Fibroblast of villous mesenchyme (primary cell): Measurements from ENCODE around the gene COA8. TPM values are rescaled to one million over a fixed set of nuclear protein-coding genes. Genes with fewer than 3 reads are reported as not detected.

Experiments used
- DNase-seq: peaks from one replicate; pipeline ENCODE4 v3.0.0-alpha.2; 2010; ENCODE audit warnings: low read depth
- H3K4me3 ChIP-seq: 2 replicates; pipeline ENCODE4 v1.5.1; 2011; ENCODE audit warnings: low read depth, mild to moderate bottlenecking, low read length
- total RNA-seq: library from RNA; depleted of rRNA; stranded (reverse); fragments of >200 nt; gene quantifications from 2 replicates; pipeline ENCODE4 v1.2.3, GENCODE V29; 2012
- TF ChIP-seq, protein P1 (sequence below): IDR thresholded peaks from 2 replicates; pipeline ENCODE4 v1.5.1; 2012; ENCODE audit warnings: low read depth, mild to moderate bottlenecking, low read length; ENCODE audit not compliant: insufficient read depth

Gene COA8
- total RNA-seq, 1 donor, result 32.0 TPM

GRCh38 chr14:103611215-103611614 is 48.5 kb downstream of the COA8 start:
- DNase-seq, result no peak
- no peak overlapping the region for H3K4me3 ChIP-seq
- TF ChIP-seq, protein P1, sequence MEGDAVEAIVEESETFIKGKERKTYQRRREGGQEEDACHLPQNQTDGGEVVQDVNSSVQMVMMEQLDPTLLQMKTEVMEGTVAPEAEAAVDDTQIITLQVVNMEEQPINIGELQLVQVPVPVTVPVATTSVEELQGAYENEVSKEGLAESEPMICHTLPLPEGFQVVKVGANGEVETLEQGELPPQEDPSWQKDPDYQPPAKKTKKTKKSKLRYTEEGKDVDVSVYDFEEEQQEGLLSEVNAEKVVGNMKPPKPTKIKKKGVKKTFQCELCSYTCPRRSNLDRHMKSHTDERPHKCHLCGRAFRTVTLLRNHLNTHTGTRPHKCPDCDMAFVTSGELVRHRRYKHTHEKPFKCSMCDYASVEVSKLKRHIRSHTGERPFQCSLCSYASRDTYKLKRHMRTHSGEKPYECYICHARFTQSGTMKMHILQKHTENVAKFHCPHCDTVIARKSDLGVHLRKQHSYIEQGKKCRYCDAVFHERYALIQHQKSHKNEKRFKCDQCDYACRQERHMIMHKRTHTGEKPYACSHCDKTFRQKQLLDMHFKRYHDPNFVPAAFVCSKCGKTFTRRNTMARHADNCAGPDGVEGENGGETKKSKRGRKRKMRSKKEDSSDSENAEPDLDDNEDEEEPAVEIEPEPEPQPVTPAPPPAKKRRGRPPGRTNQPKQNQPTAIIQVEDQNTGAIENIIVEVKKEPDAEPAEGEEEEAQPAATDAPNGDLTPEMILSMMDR, result no peak

DNA sequence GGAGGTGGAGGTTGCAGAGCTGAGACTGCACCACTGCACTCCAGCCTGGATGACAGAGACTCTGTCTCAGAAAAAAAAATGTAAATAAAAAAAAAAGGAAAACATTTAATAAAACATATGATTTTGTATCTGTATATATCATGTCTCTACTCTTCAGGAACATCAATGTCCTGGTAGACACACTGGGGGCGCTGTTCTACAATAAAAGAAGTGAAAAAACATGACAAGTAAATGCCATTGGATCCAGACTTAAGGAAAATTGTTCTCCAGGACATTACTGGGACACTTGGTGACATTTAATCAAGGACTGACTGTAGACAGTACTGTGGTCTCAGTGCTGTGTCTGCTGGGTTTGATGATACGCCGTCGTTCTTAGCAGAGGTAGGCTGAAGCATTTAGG is 50.8 kb downstream of the COA8 start:
- no peak overlapping the region for H3K4me3 ChIP-seq
- TF ChIP-seq, protein P1, result peak; percentile 36
- peak; percentile 26 for DNase-seq

DNA sequence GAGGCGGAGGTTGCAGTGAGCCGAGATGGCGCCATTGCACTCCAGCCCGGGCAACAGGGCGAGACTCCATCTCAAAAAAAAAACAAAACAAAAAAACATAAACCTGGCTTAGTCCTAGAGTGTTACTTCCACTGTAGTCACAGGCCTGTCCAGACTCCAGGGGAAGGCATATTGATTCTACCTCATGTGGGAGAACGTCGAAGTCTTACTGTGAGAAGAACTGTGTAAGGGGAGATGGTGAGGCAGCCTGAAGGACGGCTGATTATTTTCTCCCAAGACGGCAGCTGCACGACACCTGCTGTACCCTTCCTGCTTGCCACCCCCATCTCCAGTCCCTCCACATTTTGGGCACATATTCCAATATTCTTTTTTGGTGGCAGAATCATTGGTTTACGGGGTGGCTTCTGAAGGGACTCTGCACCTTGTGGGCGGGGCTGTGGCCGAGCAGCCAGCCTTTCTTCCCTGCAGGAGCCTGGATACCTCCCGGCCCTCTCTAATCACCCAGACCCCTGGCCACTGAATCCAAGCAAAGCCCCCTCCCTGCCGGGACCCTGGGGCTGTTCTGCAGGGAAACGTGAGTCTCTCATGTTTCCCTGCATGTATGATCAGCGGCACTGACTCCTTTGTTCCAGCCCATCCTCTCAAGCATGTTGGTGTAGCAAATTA is 54.0 kb downstream of the COA8 start:
- TF ChIP-seq, protein P1, result no peak
- H3K4me3 ChIP-seq, result no peak overlapping the region
- DNase-seq, result no peak

- DNase-seq, result no peak
- no peak overlapping the region for H3K4me3 ChIP-seq
- TF ChIP-seq, protein P1, result no peak
Measured at GRCh38 chr14:103619057-103619456, 56.3 kb downstream of the COA8 start.

DNA sequence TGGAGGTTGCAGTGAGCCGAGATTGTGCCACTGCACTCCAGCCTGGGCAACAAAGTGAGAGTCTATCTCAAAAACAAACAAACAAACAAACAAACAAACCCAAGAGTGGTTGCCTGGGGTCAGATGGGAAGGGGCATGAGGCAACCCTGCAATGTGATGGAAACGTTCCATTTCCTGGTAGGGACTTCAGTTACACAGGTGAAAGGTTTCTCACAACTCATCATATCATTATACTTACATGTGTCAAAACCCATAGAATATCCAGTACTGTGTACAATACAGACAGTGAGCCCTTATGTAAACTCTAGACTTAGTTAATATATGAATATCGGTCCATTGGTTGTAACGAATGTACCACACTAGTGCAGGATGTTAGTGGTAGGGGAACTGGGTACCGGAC is 59.1 kb downstream of the COA8 start:
- TF ChIP-seq, protein P1, result no peak
- no peak overlapping the region for H3K4me3 ChIP-seq
- DNase-seq, result no peak

- no peak for DNase-seq
- H3K4me3 ChIP-seq, result no peak overlapping the region
- TF ChIP-seq, protein P1, result no peak
Measured at GRCh38 chr14:103623308-103623707, 60.5 kb downstream of the COA8 start.

DNA sequence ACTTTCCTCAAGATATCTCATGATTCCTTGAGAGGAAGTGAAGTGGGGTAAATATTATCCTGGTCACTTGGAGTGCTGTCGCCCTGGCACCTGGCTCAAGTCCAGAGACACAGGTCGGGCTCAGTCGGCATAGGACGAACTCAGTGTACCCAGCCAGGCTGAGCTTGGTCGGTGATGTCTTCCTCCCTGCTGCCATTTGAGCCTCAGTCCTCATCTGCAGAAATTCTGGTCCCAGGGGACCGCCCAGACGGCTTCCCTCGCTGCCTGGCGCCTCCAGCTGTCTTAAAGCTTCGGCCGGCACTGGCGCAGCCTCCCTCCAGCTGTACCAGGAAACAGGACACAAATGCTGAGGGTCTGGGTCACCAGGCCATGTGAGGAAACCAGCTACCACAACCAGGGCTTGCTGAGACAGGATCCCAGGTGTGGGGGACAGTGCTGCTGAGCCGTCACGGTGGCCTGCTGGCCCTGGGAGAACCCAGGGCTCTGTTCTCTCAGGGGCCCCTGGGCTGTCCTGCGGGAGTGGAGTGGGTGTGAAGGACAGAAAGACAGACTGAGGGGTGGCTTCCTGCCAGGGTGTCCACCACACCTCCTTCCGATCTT is 61.2 kb downstream of the COA8 start:
- peak; percentile 16 for DNase-seq
- no peak overlapping the region for H3K4me3 ChIP-seq
- TF ChIP-seq, protein P1, result no peak
